HG03457 (cell line): ENCODE data around the gene CFD.

Source experiments
- ATAC-seq: cut with Tn5 transposase; IDR thresholded peaks from one replicate; pipeline ENCODE4 v1.9.1; 2021; ENCODE audit warnings: moderate number of reproducible peaks; ENCODE audit not compliant: unreplicated experiment

The CFD gene

GRCh38 chr19:903266-903797 is 43.9 kb downstream of the CFD start:
- no peak for ATAC-seq

DNA sequence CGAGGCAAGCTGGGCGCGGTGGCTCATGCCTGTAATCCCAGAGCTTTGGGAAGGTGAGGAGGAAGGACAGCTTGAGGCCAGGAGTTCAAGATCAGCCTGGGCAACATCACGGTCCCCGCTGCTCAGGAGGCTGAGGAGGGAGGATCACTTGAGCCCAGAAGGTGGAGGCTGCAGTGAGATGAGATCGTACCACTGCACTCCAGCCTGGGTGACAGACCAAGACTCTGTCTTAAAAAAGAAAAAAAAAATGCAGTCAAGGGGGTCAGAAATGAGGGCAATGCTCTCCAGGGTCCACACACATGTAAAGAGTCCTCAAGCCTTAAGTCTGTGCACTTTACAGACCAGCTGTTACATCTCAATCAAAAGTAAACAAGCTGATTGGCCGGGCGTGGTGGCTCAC is 45.1 kb downstream of the CFD start:
- no peak for ATAC-seq

DNA sequence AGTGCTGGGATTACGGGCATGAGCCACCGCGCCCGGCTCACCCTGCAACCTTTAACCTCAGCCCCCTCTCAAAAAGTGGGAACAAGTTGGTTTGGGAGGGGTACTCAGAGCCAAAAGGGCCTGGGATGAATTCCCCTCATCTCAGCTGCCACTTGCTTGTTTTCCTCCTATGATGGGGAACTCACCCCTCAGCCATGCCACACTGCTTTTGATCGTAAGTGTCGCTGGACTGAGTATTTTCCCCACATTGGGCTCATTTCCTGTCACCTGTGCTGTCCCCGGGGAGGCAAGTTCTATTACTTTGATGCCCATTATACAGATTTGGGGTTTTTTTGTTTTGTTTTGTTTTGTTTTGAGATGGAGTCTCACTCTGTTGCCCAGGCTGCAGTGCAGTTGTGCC is 47.0 kb downstream of the CFD start:
- no peak for ATAC-seq

DNA sequence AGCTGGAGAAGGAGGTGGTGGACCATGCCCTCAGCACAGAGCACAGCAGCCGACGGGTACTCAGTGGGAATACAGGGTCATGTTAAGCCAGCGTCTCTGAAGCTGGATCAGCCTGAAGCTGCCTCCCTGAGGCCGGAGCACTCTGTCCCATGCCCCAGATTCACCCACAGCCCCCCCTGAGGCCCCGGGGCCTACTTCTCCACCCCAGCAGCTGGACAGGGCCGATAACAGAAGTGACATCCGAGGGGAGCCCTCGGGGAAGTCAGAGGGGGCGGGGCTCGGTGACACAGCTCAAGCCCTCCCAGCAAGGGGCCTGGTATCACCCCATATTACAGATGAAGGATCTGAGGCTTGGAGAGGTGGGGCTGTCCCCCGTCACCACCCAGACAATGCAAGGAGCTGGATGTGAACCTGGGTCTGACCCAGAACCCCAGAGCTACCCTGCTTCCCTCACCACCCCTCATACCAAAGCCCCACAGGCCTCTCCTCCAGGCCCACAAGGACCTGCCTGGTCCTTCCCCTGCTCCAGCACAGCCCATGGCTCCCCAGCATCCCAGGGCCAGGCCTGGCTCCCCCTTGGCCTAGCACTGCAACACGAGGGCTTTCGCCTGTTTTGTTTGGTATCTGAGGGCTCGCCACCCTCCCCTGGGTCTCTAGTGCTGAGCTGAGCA is 47.9 kb downstream of the CFD start:
- no peak for ATAC-seq

- ATAC-seq = no peak
Observed at GRCh38 chr19:911197-912033, 52.0 kb downstream of the CFD start.

GRCh38 chr19:912181-913079 is 53.0 kb downstream of the CFD start:
- ATAC-seq = no peak
